Astrocyte (in vitro differentiated cells and primary cell): ENCODE data around the gene EPHB1. TPM values are rescaled to one million over a fixed set of nuclear protein-coding genes. Genes with fewer than 3 reads are reported as not detected.

Experiments
- DNase-seq: peaks from one replicate; pipeline ENCODE4 v3.0.0-alpha.2; 2010; ENCODE audit warnings: low read depth
- FAIRE-seq: peaks from 2 replicates; lab custom pipeline; 2011; peaks lifted over from hg19 to GRCh38; lab: Jason Lieb, UNC
- H2AFZ ChIP-seq: 2 replicates; pipeline ENCODE4 v1.6.0; 2012; ENCODE audit warnings: low read depth, low read length, inconsistent platforms
- H3K27ac ChIP-seq: 2 replicates; pipeline ENCODE4 v1.5.1; 2011; ENCODE audit warnings: low read depth, low read length, inconsistent platforms
- H3K27me3 ChIP-seq: 2 replicates; pipeline ENCODE4 v1.6.0; 2011; ENCODE audit warnings: low read length, inconsistent platforms; ENCODE audit not compliant: insufficient read depth
- H3K36me3 ChIP-seq: 2 replicates; pipeline ENCODE4 v1.5.1; 2011; ENCODE audit warnings: low read length, inconsistent platforms; ENCODE audit not compliant: insufficient read depth
- H3K4me1 ChIP-seq: 2 replicates; pipeline ENCODE4 v1.5.1; 2011; ENCODE audit warnings: low read length, inconsistent platforms; ENCODE audit not compliant: insufficient read depth
- H3K4me2 ChIP-seq: 2 replicates; pipeline ENCODE4 v1.6.0; 2012; ENCODE audit warnings: low read length, inconsistent platforms
- H3K4me3 ChIP-seq: 2 replicates; pipeline ENCODE4 v1.5.1; 2011; ENCODE audit warnings: low read depth, mild to moderate bottlenecking, low read length, inconsistent platforms; ENCODE audit not compliant: insufficient read depth
- H3K79me2 ChIP-seq: 2 replicates; pipeline ENCODE4 v1.6.0; 2012; ENCODE audit warnings: mild to moderate bottlenecking, low read length, inconsistent platforms; ENCODE audit not compliant: insufficient read depth
- H3K9ac ChIP-seq: 2 replicates; pipeline ENCODE4 v1.6.0; 2012; ENCODE audit warnings: mild to moderate bottlenecking, low read length, inconsistent platforms
- H3K9me3 ChIP-seq: 2 replicates; pipeline ENCODE4 v1.5.1; 2012; ENCODE audit warnings: low read depth, mild to moderate bottlenecking, low read length, inconsistent platforms; ENCODE audit not compliant: insufficient read depth
- H4K20me1 ChIP-seq: 2 replicates; pipeline ENCODE4 v1.6.0; 2012; ENCODE audit warnings: low read length, inconsistent platforms; ENCODE audit not compliant: insufficient read depth
- H3K27ac Mint-ChIP-seq: one replicate; pipeline ENCODE4 v1.8.0; 2021; ENCODE audit warnings: mild to moderate bottlenecking, mixed read lengths; ENCODE audit not compliant: unreplicated experiment
- H3K27me3 Mint-ChIP-seq: one replicate; pipeline ENCODE4 v1.8.0; 2021; ENCODE audit warnings: low read depth, mixed read lengths; ENCODE audit not compliant: unreplicated experiment
- H3K36me3 Mint-ChIP-seq: one replicate; pipeline ENCODE4 v1.8.0; 2021; ENCODE audit warnings: low read depth, mixed read lengths; ENCODE audit not compliant: unreplicated experiment
- H3K4me1 Mint-ChIP-seq: one replicate; pipeline ENCODE4 v1.8.0; 2021; ENCODE audit warnings: low read depth, mixed read lengths; ENCODE audit not compliant: unreplicated experiment
- H3K4me3 Mint-ChIP-seq: one replicate; pipeline ENCODE4 v1.8.0; 2021; ENCODE audit warnings: mild to moderate bottlenecking, moderate library complexity, mixed read lengths; ENCODE audit not compliant: unreplicated experiment
- H3K9me3 Mint-ChIP-seq: one replicate; pipeline ENCODE4 v1.8.0; 2021; ENCODE audit warnings: mild to moderate bottlenecking, mixed read lengths; ENCODE audit not compliant: unreplicated experiment
- CTCF ChIP-seq: IDR thresholded peaks from 2 replicates; pipeline ENCODE4 v1.5.1; 2011; ENCODE audit warnings: low read depth, mild to moderate bottlenecking, inconsistent platforms, low read length, moderate library complexity; ENCODE audit not compliant: insufficient read depth
- EZH2 ChIP-seq: IDR thresholded peaks from 2 replicates; pipeline ENCODE4 v1.6.1; 2012; ENCODE audit warnings: mild to moderate bottlenecking, low read length, inconsistent platforms; ENCODE audit not compliant: insufficient read depth
- total RNA-seq: library from RNA; stranded (reverse); gene quantifications from 2 replicates; pipeline ENCODE4 v1.2.1, GENCODE V29; 2021

Gene EPHB1
- total RNA-seq, 1 donor from 2014 or later, result 4.1 TPM

GRCh38 chr3:134941820-134942219 is 146.8 kb downstream of the EPHB1 start:
- H3K9ac ChIP-seq, result no peak overlapping the region
- H3K27me3 ChIP-seq, result no peaks in the 10 kb centered on the region
- H4K20me1 ChIP-seq, result no peaks in the 10 kb centered on the region
- H2AFZ ChIP-seq, result no peak overlapping the region
- Mint-ChIP-seq H3K27ac (no peak overlapping the region), H3K36me3 (no peaks in the 10 kb centered on the region), H3K27me3 (peaks cover 5% of the 10 kb centered on the region), H3K4me1 (no peaks in the 10 kb centered on the region), H3K4me3 (no peak overlapping the region), H3K9me3 (no peaks in the 10 kb centered on the region)
- no peak for DNase-seq
- H3K79me2 ChIP-seq, result no peaks in the 10 kb centered on the region
- H3K27ac ChIP-seq, result no peak overlapping the region
- no peak overlapping the region for H3K4me3 ChIP-seq
- H3K4me2 ChIP-seq, result no peak overlapping the region
- H3K36me3 ChIP-seq, result no peaks in the 10 kb centered on the region
- TF ChIP-seq EZH2, result no peak
- no peak for TF ChIP-seq CTCF
- no peak for FAIRE-seq
- H3K9me3 ChIP-seq, result no peaks in the 10 kb centered on the region
- no peaks in the 10 kb centered on the region for H3K4me1 ChIP-seq

- Histone ChIP-seq H3K9me3 (no peaks in the 10 kb centered on the region), H3K27me3 (no peaks in the 10 kb centered on the region), H2AFZ (no peak overlapping the region), H3K9ac (no peak overlapping the region), H3K36me3 (no peaks in the 10 kb centered on the region), H3K4me1 (no peaks in the 10 kb centered on the region), H3K79me2 (no peaks in the 10 kb centered on the region), H3K4me2 (no peak overlapping the region), H3K4me3 (no peak overlapping the region), H3K27ac (no peak overlapping the region), H4K20me1 (no peaks in the 10 kb centered on the region)
- no peaks in the 10 kb centered on the region for H3K9me3 Mint-ChIP-seq
- no peak overlapping the region for H3K4me3 Mint-ChIP-seq
- DNase-seq (no peak), FAIRE-seq (no peak)
- no peaks in the 10 kb centered on the region for H3K4me1 Mint-ChIP-seq
- no peaks in the 10 kb centered on the region for H3K36me3 Mint-ChIP-seq
- H3K27me3 Mint-ChIP-seq, result peaks cover 5% of the 10 kb centered on the region
- TF ChIP-seq CTCF, result no peak
- no peak for TF ChIP-seq EZH2
- H3K27ac Mint-ChIP-seq, result no peak overlapping the region
Observed at GRCh38 chr3:134944429-134944828, 149.4 kb downstream of the EPHB1 start.

- no peak overlapping the region for H3K9ac ChIP-seq
- no peak overlapping the region for H3K27ac Mint-ChIP-seq
- no peaks in the 10 kb centered on the region for H3K36me3 Mint-ChIP-seq
- no peak for DNase-seq
- H3K9me3 ChIP-seq, result peaks cover 3% of the 10 kb centered on the region
- H3K4me1 ChIP-seq, result no peaks in the 10 kb centered on the region
- H3K27me3 ChIP-seq, result no peaks in the 10 kb centered on the region
- no peaks in the 10 kb centered on the region for H3K36me3 ChIP-seq
- no peaks in the 10 kb centered on the region for H3K9me3 Mint-ChIP-seq
- no peaks in the 10 kb centered on the region for H4K20me1 ChIP-seq
- H3K79me2 ChIP-seq, result no peaks in the 10 kb centered on the region
- FAIRE-seq, result no peak
- H3K27ac ChIP-seq, result no peak overlapping the region
- no peak overlapping the region for H2AFZ ChIP-seq
- no peak for TF ChIP-seq CTCF
- TF ChIP-seq EZH2, result no peak
- no peak overlapping the region for H3K4me3 Mint-ChIP-seq
- H3K4me3 ChIP-seq, result no peak overlapping the region
- H3K4me1 Mint-ChIP-seq, result no peaks in the 10 kb centered on the region
- peaks cover 3% of the 10 kb centered on the region for H3K27me3 Mint-ChIP-seq
- H3K4me2 ChIP-seq, result no peak overlapping the region
Observed at GRCh38 chr3:134949150-134949549, 154.1 kb downstream of the EPHB1 start.
